T-helper 17 cell (primary cell): ENCODE measurements around the gene NPC1. TPM values are rescaled to one million over a fixed set of nuclear protein-coding genes. Genes with fewer than 3 reads are reported as not detected.
A peak's percentile ranks its signal among the peaks of the same experiment; 100 is the strongest.

Experiments
- ATAC-seq: fragments of 150-1000 bp; cut with Tn5 transposase; 2 replicates; pipeline ENCODE4 v1.10.0; 2021; ENCODE audit warnings: mild to moderate bottlenecking, moderate library complexity
- DNase-seq, 3 donors: peaks; one replicate each; pipeline versions ENCODE4 v3.0.0 to v3.0.0-alpha.2; 2020 to 2021
- H3K9me3 ChIP-seq: one replicate; pipeline ENCODE4 v1.7.0; 2013; ENCODE audit warnings: low read length, mild to moderate bottlenecking; ENCODE audit not compliant: control insufficient read depth, poor library complexity, severe bottlenecking
- H3K27ac Mint-ChIP-seq: one replicate; pipeline ENCODE4 v1.8.0; 2022; ENCODE audit warnings: mild to moderate bottlenecking, moderate library complexity, mixed read lengths
- H3K27me3 Mint-ChIP-seq: one replicate; pipeline ENCODE4 v1.8.0; 2022; ENCODE audit warnings: mixed read lengths
- H3K36me3 Mint-ChIP-seq: one replicate; pipeline ENCODE4 v1.8.0; 2022; ENCODE audit warnings: low read depth, mixed read lengths
- H3K4me1 Mint-ChIP-seq: one replicate; pipeline ENCODE4 v1.8.0; 2022; ENCODE audit warnings: mild to moderate bottlenecking, mixed read lengths
- H3K4me3 Mint-ChIP-seq: one replicate; pipeline ENCODE4 v1.8.0; 2022; ENCODE audit warnings: mild to moderate bottlenecking, moderate library complexity, mixed read lengths
- total RNA-seq, 4 donors: library from RNA in 2 of 4; stranded (reverse) in 2 of 4; gene quantifications; one replicate each; pipeline ENCODE4 v1.2.3 and lab custom pipeline; 2022 to 2026

NPC1 gene
- total RNA-seq, 2 donors from 2014 or later, result 43.5 to 45.8 TPM

GRCh38 chr18:23532848-23533247 lies 53.5 kb downstream of the NPC1 start:
- DNase-seq (no peak), ATAC-seq (no peak)
- Mint-ChIP-seq H3K27me3 (no peaks in the 10 kb centered on the region), H3K36me3 (no peaks in the 10 kb centered on the region), H3K27ac (peak overlapping the region; percentile 66), H3K4me3 (no peak overlapping the region), H3K4me1 (peaks cover 2% of the 10 kb centered on the region)
- H3K9me3 ChIP-seq, result no peaks in the 10 kb centered on the region

- no peaks in the 10 kb centered on the region for H3K27me3 Mint-ChIP-seq
- H3K4me3 Mint-ChIP-seq, result no peak overlapping the region
- no peaks in the 10 kb centered on the region for H3K36me3 Mint-ChIP-seq
- H3K4me1 Mint-ChIP-seq, result peaks cover 2% of the 10 kb centered on the region
- DNase-seq (no peak), ATAC-seq (no peak)
- peak overlapping the region; percentile 66 for H3K27ac Mint-ChIP-seq
- no peaks in the 10 kb centered on the region for H3K9me3 ChIP-seq
Observed at GRCh38 chr18:23531912-23532311, 54.4 kb downstream of the NPC1 start.

- H3K27ac Mint-ChIP-seq, result peak overlapping the region; percentile 21
- no peaks in the 10 kb centered on the region for H3K9me3 ChIP-seq
- DNase-seq (no peak), ATAC-seq (no peak)
- no peak overlapping the region for H3K4me3 Mint-ChIP-seq
- no peaks in the 10 kb centered on the region for H3K36me3 Mint-ChIP-seq
- H3K27me3 Mint-ChIP-seq, result no peaks in the 10 kb centered on the region
- H3K4me1 Mint-ChIP-seq, result peaks cover 4% of the 10 kb centered on the region
Observed at GRCh38 chr18:23530195-23530594, 56.1 kb downstream of the NPC1 start.

GRCh38 chr18:23529604-23530003 lies 56.7 kb downstream of the NPC1 start:
- Mint-ChIP-seq H3K4me1 (peaks cover 4% of the 10 kb centered on the region), H3K27me3 (no peaks in the 10 kb centered on the region), H3K36me3 (no peaks in the 10 kb centered on the region), H3K4me3 (no peak overlapping the region), H3K27ac (no peak overlapping the region)
- ATAC-seq (no peak), DNase-seq (no peak)
- H3K9me3 ChIP-seq, result no peaks in the 10 kb centered on the region

GRCh38 chr18:23528580-23529472 lies 57.5 kb downstream of the NPC1 start:
- Mint-ChIP-seq H3K4me3 (no peak overlapping the region), H3K36me3 (no peaks in the 10 kb centered on the region), H3K4me1 (peaks cover 4% of the 10 kb centered on the region), H3K27ac (peak overlapping the region; percentile 27), H3K27me3 (no peaks in the 10 kb centered on the region)
- DNase-seq (no peak), ATAC-seq (no peak)
- no peaks in the 10 kb centered on the region for H3K9me3 ChIP-seq

- Mint-ChIP-seq H3K4me3 (no peak overlapping the region), H3K4me1 (peaks cover 7% of the 10 kb centered on the region), H3K27ac (peak overlapping the region; percentile 47), H3K36me3 (no peaks in the 10 kb centered on the region), H3K27me3 (no peaks in the 10 kb centered on the region)
- no peak for DNase-seq
- no peaks in the 10 kb centered on the region for H3K9me3 ChIP-seq
- ATAC-seq, result no peak
Observed at GRCh38 chr18:23526501-23527063, 59.7 kb downstream of the NPC1 start.

GRCh38 chr18:23524213-23524707 lies 62.0 kb downstream of the NPC1 start:
- Mint-ChIP-seq H3K36me3 (peaks cover 2% of the 10 kb centered on the region), H3K27me3 (no peaks in the 10 kb centered on the region), H3K4me1 (peaks cover 7% of the 10 kb centered on the region), H3K27ac (peak overlapping the region; percentile 68), H3K4me3 (no peak overlapping the region)
- DNase-seq, result no peak
- no peak for ATAC-seq
- H3K9me3 ChIP-seq, result no peaks in the 10 kb centered on the region

GRCh38 chr18:23523429-23524212 lies 62.7 kb downstream of the NPC1 start:
- H3K9me3 ChIP-seq, result no peaks in the 10 kb centered on the region
- Mint-ChIP-seq H3K4me1 (peaks cover 7% of the 10 kb centered on the region), H3K27ac (peak overlapping the region; percentile 68), H3K27me3 (no peaks in the 10 kb centered on the region), H3K36me3 (peaks cover 2% of the 10 kb centered on the region), H3K4me3 (no peak overlapping the region)
- DNase-seq (no peak), ATAC-seq (no peak)

GRCh38 chr18:23521907-23522306 lies 64.4 kb downstream of the NPC1 start:
- peak overlapping the region; percentile 49 for H3K27ac Mint-ChIP-seq
- no peak for ATAC-seq
- peaks cover 7% of the 10 kb centered on the region for H3K4me1 Mint-ChIP-seq
- no peaks in the 10 kb centered on the region for H3K9me3 ChIP-seq
- no peak for DNase-seq
- H3K36me3 Mint-ChIP-seq, result peaks cover 2% of the 10 kb centered on the region
- no peaks in the 10 kb centered on the region for H3K27me3 Mint-ChIP-seq
- no peak overlapping the region for H3K4me3 Mint-ChIP-seq

GRCh38 chr18:23521271-23521670 lies 65.0 kb downstream of the NPC1 start:
- ATAC-seq (no peak), DNase-seq (no peak)
- H3K4me1 Mint-ChIP-seq, result peaks cover 7% of the 10 kb centered on the region
- H3K36me3 Mint-ChIP-seq, result peaks cover 2% of the 10 kb centered on the region
- H3K27me3 Mint-ChIP-seq, result no peaks in the 10 kb centered on the region
- H3K27ac Mint-ChIP-seq, result peak overlapping the region; percentile 49
- no peaks in the 10 kb centered on the region for H3K9me3 ChIP-seq
- H3K4me3 Mint-ChIP-seq, result no peak overlapping the region

GRCh38 chr18:23519734-23520133 lies 66.6 kb downstream of the NPC1 start:
- Mint-ChIP-seq H3K27me3 (no peaks in the 10 kb centered on the region), H3K4me1 (peaks cover 8% of the 10 kb centered on the region), H3K4me3 (no peak overlapping the region), H3K27ac (no peak overlapping the region), H3K36me3 (peaks cover 5% of the 10 kb centered on the region)
- DNase-seq (no peak), ATAC-seq (no peak)
- H3K9me3 ChIP-seq, result no peaks in the 10 kb centered on the region

GRCh38 chr18:23515911-23516546 lies 70.3 kb downstream of the NPC1 start:
- Mint-ChIP-seq H3K4me1 (peaks cover 10% of the 10 kb centered on the region), H3K4me3 (no peak overlapping the region), H3K36me3 (peaks cover 2% of the 10 kb centered on the region), H3K27ac (peak overlapping the region; percentile 32), H3K27me3 (no peaks in the 10 kb centered on the region)
- no peaks in the 10 kb centered on the region for H3K9me3 ChIP-seq
- peak; percentile 50 to 64 (median 54) for DNase-seq
- ATAC-seq, result peak; percentile 98

GRCh38 chr18:23512641-23513040 lies 73.7 kb downstream of the NPC1 start:
- H3K4me3 Mint-ChIP-seq, result peak overlapping the region; percentile 55
- ATAC-seq (no peak), DNase-seq (no peak)
- peaks cover 2% of the 10 kb centered on the region for H3K36me3 Mint-ChIP-seq
- no peaks in the 10 kb centered on the region for H3K27me3 Mint-ChIP-seq
- H3K4me1 Mint-ChIP-seq, result peaks cover 11% of the 10 kb centered on the region
- peak overlapping the region; percentile 80 for H3K27ac Mint-ChIP-seq
- no peaks in the 10 kb centered on the region for H3K9me3 ChIP-seq
